Measurements from ENCODE around the gene PLOD1. TPM values are rescaled to one million over a fixed set of nuclear protein-coding genes. Genes with fewer than 3 reads are reported as not detected.

The PLOD1 gene
- total RNA-seq, 1 experiment from 2014 or later = 156 TPM

- Histone ChIP-seq H3K36me3 (ENCODE audit: control insufficient read depth, insufficient read depth, low read length) (peaks cover 11% of the 10 kb centered on the region), H3K27ac (ENCODE audit: low read length) (no peak overlapping the region), H3K9me3 (ENCODE audit: control insufficient read depth, insufficient read depth, low read depth, low read length) (no peaks in the 10 kb centered on the region), H3K27me3 (ENCODE audit: control insufficient read depth, insufficient read depth, low read length) (no peaks in the 10 kb centered on the region), H3K4me3 (ENCODE audit: low read depth in 2 of 2, low read length in 2 of 2) (no peak overlapping the region), H3K4me1 (ENCODE audit: control insufficient read depth, insufficient read depth, low read length) (peaks cover 23% of the 10 kb centered on the region)
- ATAC-seq (no peak), DNase-seq (ENCODE audit: low read depth, low spot score) (no peak)
- in situ Hi-C loops (cut with HindIII; ENCODE audit: low pct_unique_long_range_greater_than_20kb, low sequenced_read_pairs) = no loop called here
- POLR2A ChIA-PET = interaction anchor here (0.6 kb wide), 1 partner anchor 170 kb away, joined by 6 read pairs; no protein-coding TSS in a partner anchor
- TF ChIP-seq SIN3A (IDR thresholded peaks at IDR 0.05; ENCODE audit: borderline replicate concordance, insufficient read depth, low read depth, low read length) = no peak
- TF ChIP-seq CTCF (IDR thresholded peaks at IDR 0.05) = no peak
- TF ChIP-seq, protein P1, sequence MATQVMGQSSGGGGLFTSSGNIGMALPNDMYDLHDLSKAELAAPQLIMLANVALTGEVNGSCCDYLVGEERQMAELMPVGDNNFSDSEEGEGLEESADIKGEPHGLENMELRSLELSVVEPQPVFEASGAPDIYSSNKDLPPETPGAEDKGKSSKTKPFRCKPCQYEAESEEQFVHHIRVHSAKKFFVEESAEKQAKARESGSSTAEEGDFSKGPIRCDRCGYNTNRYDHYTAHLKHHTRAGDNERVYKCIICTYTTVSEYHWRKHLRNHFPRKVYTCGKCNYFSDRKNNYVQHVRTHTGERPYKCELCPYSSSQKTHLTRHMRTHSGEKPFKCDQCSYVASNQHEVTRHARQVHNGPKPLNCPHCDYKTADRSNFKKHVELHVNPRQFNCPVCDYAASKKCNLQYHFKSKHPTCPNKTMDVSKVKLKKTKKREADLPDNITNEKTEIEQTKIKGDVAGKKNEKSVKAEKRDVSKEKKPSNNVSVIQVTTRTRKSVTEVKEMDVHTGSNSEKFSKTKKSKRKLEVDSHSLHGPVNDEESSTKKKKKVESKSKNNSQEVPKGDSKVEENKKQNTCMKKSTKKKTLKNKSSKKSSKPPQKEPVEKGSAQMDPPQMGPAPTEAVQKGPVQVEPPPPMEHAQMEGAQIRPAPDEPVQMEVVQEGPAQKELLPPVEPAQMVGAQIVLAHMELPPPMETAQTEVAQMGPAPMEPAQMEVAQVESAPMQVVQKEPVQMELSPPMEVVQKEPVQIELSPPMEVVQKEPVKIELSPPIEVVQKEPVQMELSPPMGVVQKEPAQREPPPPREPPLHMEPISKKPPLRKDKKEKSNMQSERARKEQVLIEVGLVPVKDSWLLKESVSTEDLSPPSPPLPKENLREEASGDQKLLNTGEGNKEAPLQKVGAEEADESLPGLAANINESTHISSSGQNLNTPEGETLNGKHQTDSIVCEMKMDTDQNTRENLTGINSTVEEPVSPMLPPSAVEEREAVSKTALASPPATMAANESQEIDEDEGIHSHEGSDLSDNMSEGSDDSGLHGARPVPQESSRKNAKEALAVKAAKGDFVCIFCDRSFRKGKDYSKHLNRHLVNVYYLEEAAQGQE (IDR thresholded peaks at IDR 0.05; ENCODE audit: insufficient read depth in 1 of 2, low read depth in 2 of 2, low read length in 1 of 2) = no peak
- TF ChIP-seq TCF7L2 (IDR thresholded peaks at IDR 0.05; ENCODE audit: low read depth, low read length) = no peak
- TF ChIP-seq POLR2AphosphoS5 (IDR thresholded peaks at IDR 0.05; ENCODE audit: low read depth, low read length) = no peak
- intact Hi-C loops (cut with micrococcal nuclease; ENCODE audit: unreplicated experiment) = no loop called here
- no TSS peak for BruUV-seq (replicated peaks)
- CTCF ChIA-PET = no interaction called here
Observed at GRCh38 chr1:11984121-11984520, 49.6 kb downstream of the PLOD1 start.

DNA sequence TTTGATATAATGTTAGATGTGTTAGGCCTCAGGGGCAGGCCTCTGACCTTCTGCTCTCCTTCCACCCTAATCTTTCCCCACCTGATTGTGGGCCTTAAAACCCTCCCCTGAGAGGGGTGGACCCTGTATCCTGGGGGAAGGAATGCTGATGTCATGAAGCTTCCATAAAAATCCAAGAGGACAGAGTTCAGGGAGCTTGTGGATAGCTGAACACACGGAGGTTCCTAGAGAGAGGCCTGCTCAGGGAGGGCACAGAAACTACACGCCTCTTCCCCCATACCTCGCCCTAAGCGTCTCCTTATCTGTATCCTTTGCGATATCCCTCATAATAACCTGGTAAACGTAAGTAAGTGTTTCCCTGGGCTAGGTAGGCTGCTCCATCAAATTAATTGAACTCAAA is 50.1 kb downstream of the PLOD1 start:
- Histone ChIP-seq H3K36me3 (ENCODE audit: control insufficient read depth, insufficient read depth, low read length) (peaks cover 11% of the 10 kb centered on the region), H3K27ac (ENCODE audit: low read length) (no peak overlapping the region), H3K4me1 (ENCODE audit: control insufficient read depth, insufficient read depth, low read length) (peaks cover 19% of the 10 kb centered on the region), H3K27me3 (ENCODE audit: control insufficient read depth, insufficient read depth, low read length) (no peaks in the 10 kb centered on the region), H3K4me3 (ENCODE audit: low read depth in 2 of 2, low read length in 2 of 2) (no peak overlapping the region), H3K9me3 (ENCODE audit: control insufficient read depth, insufficient read depth, low read depth, low read length) (no peaks in the 10 kb centered on the region)
- intact Hi-C loops (cut with micrococcal nuclease; ENCODE audit: unreplicated experiment) = no loop called here
- DNase-seq (ENCODE audit: low read depth, low spot score) (no peak), ATAC-seq (no peak)
- in situ Hi-C loops (cut with HindIII; ENCODE audit: low pct_unique_long_range_greater_than_20kb, low sequenced_read_pairs) = no loop called here
- no TSS peak for BruUV-seq (replicated peaks)
- CTCF ChIA-PET = no interaction called here
- POLR2A ChIA-PET = no interaction called here
- TF ChIP-seq, protein P1 (IDR thresholded peaks at IDR 0.05; ENCODE audit: insufficient read depth in 1 of 2, low read depth in 2 of 2, low read length in 1 of 2) = no peak

Measured in Panc1 (cell line).